ENCODE data around the gene RFNG.

Gene RFNG

GRCh38 chr17:82012640-82013295 is 38.8 kb downstream of the RFNG start:
- DNase-seq: no peak

GRCh38 chr17:82012261-82012639 is 39.4 kb downstream of the RFNG start:
- no peak for DNase-seq

- no peak for DNase-seq
These were observed 39.9 kb downstream of the RFNG start for GRCh38 chr17:82011617-82012187.

GRCh38 chr17:82010575-82011525 is 40.8 kb downstream of the RFNG start:
- no peak for DNase-seq

GRCh38 chr17:82009413-82009812 is 42.2 kb downstream of the RFNG start:
- no peak for DNase-seq

- DNase-seq: no peak
These were observed 42.6 kb downstream of the RFNG start for GRCh38 chr17:82008941-82009405.

- no peak for DNase-seq
These were observed 43.2 kb downstream of the RFNG start for GRCh38 chr17:82008258-82008940.

- no peak for DNase-seq
These were observed 43.9 kb downstream of the RFNG start for GRCh38 chr17:82007495-82008257.

- no peak for DNase-seq
These were observed 44.5 kb downstream of the RFNG start for GRCh38 chr17:82007228-82007494.

- DNase-seq: no peak
These were observed 45.0 kb downstream of the RFNG start for GRCh38 chr17:82006468-82007227.

GRCh38 chr17:82005701-82006348 is 45.8 kb downstream of the RFNG start:
- DNase-seq: no peak

- no peak for DNase-seq
These were observed 46.8 kb downstream of the RFNG start for GRCh38 chr17:82004517-82005455.

- DNase-seq: peak; percentile 83
These were observed 47.9 kb downstream of the RFNG start for GRCh38 chr17:82003411-82004381.

GRCh38 chr17:82001571-82002056 is 50.0 kb downstream of the RFNG start:
- no peak for DNase-seq

- DNase-seq: no peak
These were observed 50.6 kb downstream of the RFNG start for GRCh38 chr17:82000803-82001570.

GRCh38 chr17:81999976-82000802 is 51.4 kb downstream of the RFNG start:
- DNase-seq: no peak

GRCh38 chr17:81999587-81999975 is 52.0 kb downstream of the RFNG start:
- DNase-seq: no peak

Measured in GOT3 (cell line).